Prostate gland (tissue), 1 donor: Measurements from ENCODE around the gene STK25.

Experiments
- POLR2A ChIP-seq: fragments of 450-650 bp; IDR thresholded peaks from one replicate; pipeline ENCODE4 v1.6.1; 2016; ENCODE audit warnings: antibody characterized with exemption, mild to moderate bottlenecking
- POLR2AphosphoS5 ChIP-seq: sonication (generic); formaldehyde crosslinking; IDR thresholded peaks from one replicate; pipeline ENCODE4 v1.6.1; 2017; ENCODE audit warnings: antibody characterized with exemption

- TF ChIP-seq POLR2A (no peak), POLR2AphosphoS5 (no peak)
Observed at GRCh38 chr2:241545106-241545505, 36.7 kb upstream of the STK25 start.
